Heart left ventricle (tissue), 13 donors: ENCODE measurements around the gene SLC9C2.

Source experiments
- CTCF ChIP-seq, 12 donors: fragments of 200-600 bp; sonication (generic) in 4 of 12; IDR thresholded peaks; one replicate each; pipeline versions ENCODE4 v1.5.0 to v1.8.0; 2018 to 2022; ENCODE audit warnings: antibody characterized with exemption in 12 of 12, mild to moderate bottlenecking in 5 of 12
- POLR2A ChIP-seq, 2 donors: fragments of 450-650 bp; IDR thresholded peaks; one replicate each; pipeline ENCODE4 v1.6.1; 2017; ENCODE audit warnings: antibody characterized with exemption in 2 of 2, mild to moderate bottlenecking in 2 of 2, moderate library complexity in 2 of 2
- donor health status: ischemic (EF 13 %, LVEDD 7.1; RV severe dilation, severe dysfunction).
- donor health status: DM: no; HTN: yes; CAD: no.
- donor health status: DM: no; HTN: no; CAD: no.
- donor health status: ischemic (EF 25% LVEDD 6.9; RV normal size, moderate dysfunction).
- donor health status: ischemic (EF 25% LVEDD 5.7; RV mildly dilated, moderate dysfunction).
- donor health status: ischemic (EF 35%, LVEDD 5.7; RV mildly dilated, moderate dysfunction).
- donor health status: nonischemic (EF 11% LVEDD 7.7; RV severe dilation, severe dysfunction).
- donor health status: DM: yes; HTN: yes; CAD: no.
- donor health status: PGD.
- donor health status: ischemic (EF 29% LVEDD 5.4; RV normal size, mild dysfunction).
- donor health status: nonischemic (EF 23%, LVEDD 6.1; RV moderate dilation, normal function).

- TF ChIP-seq CTCF (IDR thresholded peaks at IDR 0.05) (no peak), POLR2A (IDR thresholded peaks at IDR 0.05) (no peak)
These were observed 98.6 kb downstream of the SLC9C2 start for GRCh38 chr1:173504268-173504667.
